ENCODE measurements around the gene ADD1. TPM values are rescaled to one million over a fixed set of nuclear protein-coding genes. Genes with fewer than 3 reads are reported as not detected.

The ADD1 gene
- total RNA-seq, 4 donors from 2014 or later: 155 to 269 (median 177) TPM

DNA sequence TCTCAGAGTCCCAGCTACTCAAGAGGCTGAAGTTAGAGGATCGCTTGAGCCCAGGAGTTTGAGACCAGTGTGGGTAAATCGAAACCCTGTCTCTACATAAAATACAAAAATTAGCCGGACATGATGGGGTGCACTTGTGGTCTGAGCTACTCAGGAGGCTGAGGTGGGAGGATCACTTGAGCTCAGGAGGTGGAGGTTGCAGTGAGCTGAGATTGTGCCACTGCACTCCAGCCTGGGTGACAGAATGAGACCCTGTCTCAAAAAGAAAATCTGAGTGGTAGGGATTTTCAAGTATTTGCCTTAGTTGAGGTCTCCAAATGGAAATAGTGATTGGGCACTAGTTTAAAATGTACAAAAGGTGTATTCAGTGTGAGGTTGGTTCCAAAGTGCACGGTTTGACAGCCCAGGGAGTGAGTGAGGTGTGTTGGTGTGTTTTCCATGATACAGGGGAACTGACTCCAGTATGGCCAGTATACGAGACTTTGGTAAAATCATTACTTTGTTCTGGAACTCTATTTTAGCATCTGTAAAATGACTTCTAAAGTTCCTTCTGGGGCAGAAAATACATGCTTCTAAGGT is 13.8 kb downstream of the ADD1 start:
- DNase-seq (ENCODE audit: low spot score) (no peak), ATAC-seq (ENCODE audit: low FRiP score) (no peak)
- TF ChIP-seq, protein P1, sequence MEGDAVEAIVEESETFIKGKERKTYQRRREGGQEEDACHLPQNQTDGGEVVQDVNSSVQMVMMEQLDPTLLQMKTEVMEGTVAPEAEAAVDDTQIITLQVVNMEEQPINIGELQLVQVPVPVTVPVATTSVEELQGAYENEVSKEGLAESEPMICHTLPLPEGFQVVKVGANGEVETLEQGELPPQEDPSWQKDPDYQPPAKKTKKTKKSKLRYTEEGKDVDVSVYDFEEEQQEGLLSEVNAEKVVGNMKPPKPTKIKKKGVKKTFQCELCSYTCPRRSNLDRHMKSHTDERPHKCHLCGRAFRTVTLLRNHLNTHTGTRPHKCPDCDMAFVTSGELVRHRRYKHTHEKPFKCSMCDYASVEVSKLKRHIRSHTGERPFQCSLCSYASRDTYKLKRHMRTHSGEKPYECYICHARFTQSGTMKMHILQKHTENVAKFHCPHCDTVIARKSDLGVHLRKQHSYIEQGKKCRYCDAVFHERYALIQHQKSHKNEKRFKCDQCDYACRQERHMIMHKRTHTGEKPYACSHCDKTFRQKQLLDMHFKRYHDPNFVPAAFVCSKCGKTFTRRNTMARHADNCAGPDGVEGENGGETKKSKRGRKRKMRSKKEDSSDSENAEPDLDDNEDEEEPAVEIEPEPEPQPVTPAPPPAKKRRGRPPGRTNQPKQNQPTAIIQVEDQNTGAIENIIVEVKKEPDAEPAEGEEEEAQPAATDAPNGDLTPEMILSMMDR (IDR thresholded peaks at IDR 0.05): no peak

DNA sequence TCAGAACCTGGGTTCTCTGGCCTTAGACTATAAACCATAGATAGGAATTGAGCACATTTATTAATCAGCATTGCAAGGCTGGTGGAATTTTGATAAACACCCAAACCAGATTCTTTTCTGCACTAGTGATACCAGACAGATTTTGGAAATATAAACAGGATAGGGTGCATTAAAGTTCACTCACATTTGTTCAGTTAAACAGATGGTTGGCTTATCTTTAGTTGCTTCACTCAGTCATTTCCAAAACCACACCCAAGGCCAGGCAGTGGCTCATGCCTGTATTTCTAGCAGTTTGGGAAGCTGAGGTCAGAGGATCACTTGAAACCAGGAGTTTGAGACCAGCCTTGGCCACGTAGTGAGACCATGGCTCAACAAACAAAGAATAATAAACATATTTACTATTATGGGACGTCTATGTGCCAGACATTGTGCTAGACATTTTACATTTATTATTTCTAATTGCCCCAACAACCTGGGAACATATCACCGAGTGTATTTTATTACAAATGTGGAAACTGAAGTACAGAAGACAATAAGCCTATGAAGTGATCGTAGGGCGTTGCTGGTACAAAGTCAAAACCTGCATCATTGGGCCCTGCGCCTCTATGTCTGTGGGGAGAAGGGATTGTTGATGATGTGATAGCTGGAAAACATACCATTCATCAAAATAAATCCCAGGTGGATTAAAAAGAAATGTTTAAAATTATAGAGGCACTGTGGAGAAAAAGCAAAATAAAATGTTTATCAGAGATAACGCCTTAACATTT is 15.0 kb downstream of the ADD1 start:
- TF ChIP-seq, protein P1 (IDR thresholded peaks at IDR 0.05): no peak
- DNase-seq (ENCODE audit: low spot score) (no peak), ATAC-seq (ENCODE audit: low FRiP score) (no peak)

DNA sequence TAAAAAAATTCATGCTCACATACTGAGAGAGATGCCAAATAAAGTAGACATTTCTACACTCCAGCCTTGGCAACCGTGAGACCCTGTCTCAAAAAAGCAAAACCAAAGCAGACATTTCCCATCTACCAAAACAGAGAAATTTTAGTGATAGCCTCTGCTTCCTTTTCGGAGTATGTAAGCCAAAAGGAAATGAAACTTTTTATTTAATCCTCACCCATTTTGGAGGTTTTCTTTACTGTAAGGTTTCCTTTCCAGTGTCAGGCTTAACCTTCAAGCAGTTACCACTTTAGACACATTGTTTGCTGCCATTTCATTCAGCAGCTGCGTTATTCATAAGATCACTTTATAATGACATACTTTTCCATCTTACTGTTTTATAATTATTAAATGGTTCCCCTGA is 15.9 kb downstream of the ADD1 start:
- no peak for ATAC-seq (ENCODE audit: low FRiP score)
- no peak for DNase-seq (ENCODE audit: low spot score)
- TF ChIP-seq, protein P1 (IDR thresholded peaks at IDR 0.05): no peak

DNA sequence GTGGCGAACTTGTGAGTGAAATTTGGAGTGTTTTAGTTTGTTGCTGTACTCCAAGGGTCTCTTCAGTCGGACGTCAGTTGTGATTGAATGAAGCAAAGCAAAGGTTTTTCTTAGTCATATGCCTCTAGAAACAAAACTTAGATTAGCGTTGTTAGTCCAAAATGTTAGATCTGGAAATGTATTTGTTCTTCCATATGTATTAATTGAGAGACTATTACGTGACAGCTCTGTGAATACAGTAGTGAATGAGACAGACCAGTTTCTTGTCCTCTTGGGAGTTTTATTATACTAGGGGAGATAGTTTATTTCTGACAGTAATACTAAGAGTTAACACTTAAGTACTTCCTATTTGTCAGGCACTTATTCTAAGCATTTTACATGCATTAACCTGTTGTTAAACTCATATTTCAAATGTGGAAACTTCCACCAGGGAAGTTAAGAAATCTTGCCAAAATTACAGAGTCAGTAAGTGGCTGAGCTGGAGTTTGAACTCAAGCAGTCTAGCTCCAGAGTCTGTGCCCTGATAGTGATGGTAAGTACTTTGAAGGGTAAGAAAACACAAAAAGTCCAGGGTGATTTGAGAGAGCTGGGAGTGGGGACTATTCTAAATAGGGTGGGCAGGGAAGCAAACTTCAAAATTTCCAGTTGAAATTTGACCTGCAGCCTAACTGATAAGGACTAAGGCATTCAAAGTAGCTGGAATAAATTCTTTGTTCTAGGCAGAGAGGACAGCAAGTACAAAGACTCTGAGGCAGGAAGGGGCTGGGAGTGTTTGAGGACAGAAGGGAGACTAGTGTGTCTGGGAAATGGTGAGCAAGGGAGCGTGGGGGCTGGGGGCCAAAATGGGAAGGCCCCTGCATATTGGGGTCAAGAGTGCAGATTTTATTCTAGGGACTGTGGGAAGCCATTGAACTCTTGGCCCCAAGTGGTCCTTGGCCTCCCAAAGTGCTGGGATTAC is 17.0 kb downstream of the ADD1 start:
- DNase-seq (ENCODE audit: low spot score) (no peak), ATAC-seq (ENCODE audit: low FRiP score) (peak; percentile 35)
- TF ChIP-seq, protein P1 (IDR thresholded peaks at IDR 0.05): no peak

DNA sequence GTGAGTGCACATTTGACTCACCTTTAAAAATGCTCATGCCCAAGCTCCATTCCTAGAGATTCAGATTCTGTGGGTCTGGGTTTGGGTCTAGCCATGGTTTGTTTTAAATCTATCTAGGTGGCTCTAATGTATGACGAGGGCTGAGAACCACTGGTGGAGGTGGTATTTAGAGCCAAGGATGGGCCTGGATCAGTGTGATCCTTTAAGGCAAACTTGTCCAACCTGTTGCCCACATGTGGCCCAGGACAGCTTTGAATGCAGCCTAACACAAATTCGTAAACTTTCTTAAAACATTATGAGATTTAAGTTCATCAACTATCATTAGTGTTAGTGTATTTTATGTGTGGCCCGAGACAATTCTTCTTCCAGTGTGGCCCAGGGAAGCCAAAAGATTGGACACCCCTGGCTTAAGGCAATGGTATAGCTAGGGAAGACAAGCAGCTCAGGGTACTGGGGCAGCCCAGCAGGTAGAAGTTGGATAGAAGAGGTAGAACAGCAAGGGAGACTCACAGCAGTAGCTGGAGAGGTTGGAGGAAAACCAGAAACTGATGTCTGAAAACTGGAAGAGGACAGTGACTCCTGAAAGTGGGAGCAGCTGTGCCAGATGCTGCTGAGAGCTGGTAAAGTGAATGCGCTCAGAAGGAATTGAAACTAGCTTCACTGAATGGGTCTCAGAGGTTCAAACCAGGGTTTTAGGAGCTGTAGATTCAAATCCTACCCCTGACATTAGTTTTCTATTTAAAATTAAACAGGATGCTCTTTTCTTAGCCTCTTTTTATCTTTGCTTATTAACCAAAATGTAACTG is 18.2 kb downstream of the ADD1 start:
- no peak for ATAC-seq (ENCODE audit: low FRiP score)

DNA sequence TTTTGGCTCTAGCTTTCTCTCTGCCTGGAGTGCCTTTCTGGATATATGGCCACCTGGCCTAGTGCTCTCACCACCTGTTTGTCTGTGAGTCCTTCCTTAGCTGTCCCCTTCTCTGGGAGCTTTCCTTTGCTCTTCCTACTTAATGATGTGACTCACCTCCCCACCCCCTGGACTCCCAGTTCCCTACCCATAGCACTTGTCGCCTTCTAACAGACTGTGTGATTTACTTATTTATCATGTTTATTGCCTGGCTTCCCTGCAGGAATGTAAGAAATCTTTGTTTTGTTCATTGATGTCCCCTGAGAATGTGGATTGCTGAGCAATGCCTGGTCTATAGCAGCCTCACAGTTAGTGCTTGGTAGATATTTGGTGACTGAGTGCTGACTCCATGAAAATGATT is 18.9 kb downstream of the ADD1 start:
- no peak for DNase-seq (ENCODE audit: low spot score)
- ATAC-seq (ENCODE audit: low FRiP score): peak; percentile 39
- TF ChIP-seq, protein P1 (IDR thresholded peaks at IDR 0.05): no peak

More for the DNA sequence above, 18.2 kb downstream of the ADD1 start:
- DNase-seq (ENCODE audit: low spot score): no peak
- TF ChIP-seq, protein P1 (IDR thresholded peaks at IDR 0.05): no peak
